Endothelial cell of umbilical vein (primary cell): ENCODE data around the gene SHISA9. TPM values are rescaled to one million over a fixed set of nuclear protein-coding genes. Genes with fewer than 3 reads are reported as not detected.

ENCODE experiments used
- BruUV-seq: library from RNA; stranded (reverse); fragments of 400-500 nt; replicated peaks from 2 replicates; lab custom pipeline; 2021; lab: Mats Ljungman, UMichigan
- CTCF ChIA-PET: fragments of 300-600, 350-600 bp; sonication (Branson Sonifier 250); formaldehyde crosslinking; loops from one replicate; lab custom pipeline; 2021; ENCODE audit warnings: antibody characterized with exemption, inconsistent platforms; lab: Charles Lee
- POLR2A ChIA-PET: fragments of 300-600, 350-600 bp; sonication (Branson Sonifier 250); formaldehyde crosslinking; loops from one replicate; lab custom pipeline; 2021; ENCODE audit warnings: antibody characterized with exemption, inconsistent platforms; lab: Charles Lee
- DNase-seq: peaks from one replicate; pipeline ENCODE4 v3.0.0-alpha.2; 2011; ENCODE audit warnings: low read depth, low spot score
- FAIRE-seq: peaks from 2 replicates; lab custom pipeline; 2011; peaks lifted over from hg19 to GRCh38; lab: Jason Lieb, UNC
- H2AFZ ChIP-seq: 2 replicates; pipeline ENCODE4 v1.6.0; 2012; ENCODE audit warnings: low read depth, low read length, control low read depth, inconsistent platforms
- H3K27ac ChIP-seq: 2 replicates; pipeline ENCODE4 v1.5.1; 2011; ENCODE audit warnings: low read depth, mild to moderate bottlenecking, control low read depth, low read length, moderate library complexity; ENCODE audit not compliant: insufficient read depth
- H3K27me3 ChIP-seq, 2 experiments: 2 replicates each; pipeline versions ENCODE4 v1.6.0 to v1.6.1; 2011; ENCODE audit warnings: low read length in 2 of 2, mixed read lengths in 1 of 2; ENCODE audit not compliant: control insufficient read depth in 2 of 2, insufficient read depth in 2 of 2
- H3K36me3 ChIP-seq, 2 experiments: 2 replicates in 1 of 2; 3 replicates in 1 of 2; pipeline ENCODE4 v1.5.1; 2011; ENCODE audit warnings: low read length in 2 of 2, mild to moderate bottlenecking in 1 of 2, moderate library complexity in 1 of 2; ENCODE audit not compliant: control insufficient read depth in 2 of 2, insufficient read depth in 2 of 2; ENCODE audit errors: extremely low read depth in 1 of 2
- H3K4me1 ChIP-seq: 3 replicates; pipeline ENCODE4 v1.5.1; 2011; ENCODE audit warnings: mild to moderate bottlenecking, low read length; ENCODE audit not compliant: control insufficient read depth, insufficient read depth; ENCODE audit errors: extremely low read depth
- H3K4me2 ChIP-seq: 2 replicates; pipeline ENCODE4 v1.6.1; 2011; ENCODE audit warnings: low read length, control low read depth, mixed read lengths; ENCODE audit not compliant: insufficient read depth
- H3K4me3 ChIP-seq, 3 experiments: fragments of 200-600 bp in 1 of 3; sonication (generic), shearing (Covaris generic) in 1 of 3; replicated peaks in 1 of 3; 2 replicates each; pipeline ENCODE4 v1.5.1; 2011 to 2016; ENCODE audit warnings: control low read depth in 3 of 3, low read length in 3 of 3, mild to moderate bottlenecking in 2 of 3, inconsistent platforms in 1 of 3, low read depth in 1 of 3, moderate library complexity in 1 of 3; ENCODE audit not compliant: insufficient read depth in 1 of 3
- H3K79me2 ChIP-seq: 2 replicates; pipeline ENCODE4 v1.6.0; 2012; ENCODE audit warnings: low read length, inconsistent platforms; ENCODE audit not compliant: control insufficient read depth, insufficient read depth
- H3K9ac ChIP-seq: replicated peaks from 2 replicates; pipeline ENCODE3; 2011; ENCODE audit warnings: low read length, control low read depth; ENCODE audit not compliant: insufficient read depth; ENCODE audit errors: extremely low read depth
- H3K9me1 ChIP-seq: replicated peaks from 3 replicates; pipeline ENCODE4 v1.6.0; 2011; ENCODE audit warnings: mild to moderate bottlenecking, low read length; ENCODE audit not compliant: control insufficient read depth, insufficient read depth; ENCODE audit errors: extremely low read depth
- H3K9me3 ChIP-seq: replicated peaks from 2 replicates; pipeline ENCODE4 v1.5.1; 2012; ENCODE audit warnings: low read length, inconsistent platforms; ENCODE audit not compliant: control insufficient read depth, insufficient read depth
- H4K20me1 ChIP-seq: replicated peaks from 2 replicates; pipeline ENCODE3; 2011; ENCODE audit warnings: mild to moderate bottlenecking, low read length; ENCODE audit not compliant: control insufficient read depth, insufficient read depth; ENCODE audit errors: extremely low read depth
- CTCF ChIP-seq, 2 donors: IDR thresholded peaks; 1 replicate in 1 of 2; 2 replicates in 1 of 2; pipeline ENCODE4 v1.5.1; 2011; ENCODE audit warnings: low read length in 2 of 2, mild to moderate bottlenecking in 2 of 2, moderate library complexity in 2 of 2, control low read depth in 1 of 2, inconsistent platforms in 1 of 2, low read depth in 1 of 2; ENCODE audit not compliant: insufficient read depth in 1 of 2; ENCODE audit errors: extremely low read depth in 1 of 2
- EZH2 ChIP-seq: IDR thresholded peaks from 2 replicates; pipeline ENCODE4 v1.6.1; 2012; ENCODE audit warnings: borderline replicate concordance, low read depth, mild to moderate bottlenecking, moderate library complexity, low read length, inconsistent platforms; ENCODE audit not compliant: severe bottlenecking
- FOS ChIP-seq: IDR thresholded peaks from 2 replicates; pipeline ENCODE4 v1.6.1; 2011; ENCODE audit warnings: mild to moderate bottlenecking, low read length, moderate library complexity, borderline replicate concordance; ENCODE audit not compliant: insufficient read depth
- GATA2 ChIP-seq: IDR thresholded peaks from 2 replicates; pipeline ENCODE4 v1.7.0; 2011; ENCODE audit warnings: low read depth, mild to moderate bottlenecking, moderate library complexity, mixed read lengths, low read length; ENCODE audit not compliant: insufficient read length, insufficient read depth
- JUN ChIP-seq: IDR thresholded peaks from 2 replicates; pipeline ENCODE4 v1.6.1; 2011; ENCODE audit warnings: borderline replicate concordance, low read depth; ENCODE audit not compliant: insufficient read length, insufficient read depth
- MAX ChIP-seq: IDR thresholded peaks from 2 replicates; pipeline ENCODE4 v1.6.1; 2011; ENCODE audit not compliant: insufficient read depth, insufficient read length
- MYC ChIP-seq: IDR thresholded peaks from one replicate; pipeline ENCODE4 v1.6.1; 2011; ENCODE audit warnings: mild to moderate bottlenecking, low read depth, low read length
- POLR2A ChIP-seq: IDR thresholded peaks from 2 replicates; pipeline ENCODE4 v1.6.1; 2012; ENCODE audit warnings: low read depth, mild to moderate bottlenecking, control low read depth, low read length
- POLR2AphosphoS5 ChIP-seq: IDR thresholded peaks from 2 replicates; pipeline ENCODE4 v1.6.1; 2012; ENCODE audit warnings: low read depth, mild to moderate bottlenecking, control low read depth, low read length, moderate library complexity; ENCODE audit not compliant: insufficient read depth
- dilution Hi-C: fragments of 300-500 bp; cut with MboI; formaldehyde crosslinking; loops from one replicate; pipeline ENCODE4 v1.15.0; 2019; ENCODE audit warnings: low sequenced_read_pairs; ENCODE audit not compliant: extremely low pct_ligation_motif_present
- intact Hi-C: fragments of 100-400 bp; cut with micrococcal nuclease; formaldehyde crosslinking; loops from one replicate; pipeline ENCODE4 v1.10.0; 2022
- polyA plus RNA-seq, 4 experiments: library from polyadenylated mRNA; depleted of rRNA in 3 of 4; stranded (reverse) in 3 of 4; unstranded in 1 of 4; fragments of >200 nt; gene quantifications; 2 replicates each; pipeline versions ENCODE4 v1.2.1 to v1.2.3, GENCODE V29; 2011 to 2012; ENCODE audit warnings: missing spikeins in 1 of 4
- total RNA-seq: library from RNA; stranded (reverse); gene quantifications from 2 replicates; pipeline ENCODE4 v1.2.3, GENCODE V29; 2021

SHISA9 gene
- total and polyA plus RNA-seq, 2 donors (not counting 3 experiments of a cell fraction or from before 2014, with no cell fraction given) = not detected

GRCh38 chr16:13154799-13155198 lies 253.4 kb downstream of the SHISA9 start:
- POLR2A ChIA-PET = no interaction called here
- BruUV-seq = no TSS peak
- Histone ChIP-seq H4K20me1 (no peaks in the 10 kb centered on the region), H3K9me1 (no peaks in the 10 kb centered on the region), H3K79me2 (no peaks in the 10 kb centered on the region), H3K27ac (no peak overlapping the region), H3K27me3 (no peaks in the 10 kb centered on the region), H3K9me3 (peaks cover 6% of the 10 kb centered on the region), H3K4me3 (no peak overlapping the region), H3K4me2 (no peak overlapping the region), H3K9ac (no peak overlapping the region), H3K4me1 (no peaks in the 10 kb centered on the region), H2AFZ (no peak overlapping the region), H3K36me3 (no peaks in the 10 kb centered on the region)
- TF ChIP-seq EZH2 = no peak
- no peak for TF ChIP-seq JUN
- no peak for TF ChIP-seq MYC
- TF ChIP-seq POLR2A = no peak
- no peak for TF ChIP-seq MAX
- no peak for TF ChIP-seq GATA2
- no peak for TF ChIP-seq CTCF (IDR thresholded peaks at IDR 0.05; ENCODE audit: extremely low read depth in 1 of 2, insufficient read depth in 1 of 2, low read depth in 1 of 2, low read length in 2 of 2)
- TF ChIP-seq FOS = no peak
- no peak for TF ChIP-seq POLR2AphosphoS5
- intact Hi-C loops (no loop called here), dilution Hi-C loops (no loop called here)
- no peak for DNase-seq
- CTCF ChIA-PET = no interaction called here
- FAIRE-seq = no peak
